ENCODE results near the gene SMS.

SMS gene

DNA sequence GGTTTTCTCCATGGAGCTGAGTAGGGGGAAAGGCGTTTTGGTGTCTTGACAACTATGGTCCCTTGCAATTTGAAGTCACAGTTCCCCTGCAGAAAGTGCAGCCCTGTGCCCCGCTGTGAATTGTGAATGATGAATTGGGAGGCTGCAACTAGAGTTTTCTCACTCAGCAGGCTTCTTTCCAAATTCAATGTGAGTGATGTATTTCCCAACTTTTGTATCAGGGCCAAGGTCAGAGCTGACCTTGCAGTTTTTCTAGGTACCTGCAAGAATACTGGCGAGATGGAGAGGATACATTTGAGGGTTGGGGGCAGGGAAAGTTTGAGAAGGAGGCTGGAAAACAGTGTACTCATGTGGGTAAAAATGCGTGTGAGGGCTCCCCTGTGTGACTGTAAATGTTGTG, 103.4 kb downstream of the SMS start:
- DNase-seq = no peak

Data from activated CD4-positive, alpha-beta T cell treated with anti-CD3 and anti-CD28 coated beads for 1 hour (primary cell).